ENCODE data around the gene NGFR. TPM values are rescaled to one million over a fixed set of nuclear protein-coding genes. Genes with fewer than 3 reads are reported as not detected.
A peak's percentile ranks its signal among the peaks of the same experiment; 100 is the strongest.

Gene NGFR
- total RNA-seq, 1 donor from 2014 or later = 0.04 TPM

DNA sequence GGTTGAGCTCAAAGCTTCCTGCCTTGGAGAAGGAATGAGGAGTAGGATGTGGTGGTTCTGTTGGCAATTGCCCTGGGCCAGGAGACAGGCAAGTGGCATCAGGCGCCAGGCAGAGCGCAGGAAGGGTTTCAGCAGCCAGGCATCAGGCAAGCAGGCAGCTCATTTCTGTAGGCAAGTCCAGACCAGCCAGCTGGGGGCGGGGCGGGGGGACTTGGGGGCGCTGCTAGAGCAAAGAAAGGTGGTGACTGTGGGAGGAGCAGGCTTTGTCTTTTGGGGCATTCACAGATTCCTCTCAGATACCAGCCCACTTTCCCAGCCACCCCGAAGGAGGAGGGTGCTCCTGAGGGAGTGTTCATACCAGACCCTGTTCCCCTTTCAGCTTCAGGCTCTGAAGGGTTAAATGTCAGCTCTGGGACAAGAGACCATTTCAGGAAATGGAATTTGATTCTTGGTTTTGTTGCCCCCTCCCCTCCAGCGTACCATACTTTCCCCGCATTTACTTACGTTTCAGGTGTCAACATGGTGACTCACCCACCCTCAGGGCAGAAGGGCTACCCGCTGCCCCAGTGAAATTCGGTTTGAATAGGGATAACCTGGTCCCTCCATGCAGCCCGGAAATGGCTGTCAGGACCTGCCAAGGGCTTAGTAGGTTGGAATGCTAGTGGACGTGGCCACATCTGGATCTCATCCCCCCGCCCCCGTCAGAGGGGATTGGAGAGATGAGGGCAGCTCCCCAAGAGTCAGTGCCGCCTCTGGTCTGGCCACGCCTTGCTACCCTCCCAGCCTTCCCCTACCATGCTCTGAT lies 13.2 kb downstream of the NGFR start:
- no peaks in the 10 kb centered on the region for H3K36me3 ChIP-seq (ENCODE audit: control insufficient read depth, insufficient read depth, low read length)
- H3K4me3 ChIP-seq (ENCODE audit: low read depth, low read length) = no peak overlapping the region
- peak; percentile 19 for DNase-seq (ENCODE audit: low read depth)
- peaks cover 31% of the 10 kb centered on the region for H3K27me3 ChIP-seq (ENCODE audit: control insufficient read depth, insufficient read depth, low read length)
- TF ChIP-seq CTCF (IDR thresholded peaks at IDR 0.05; ENCODE audit: insufficient read depth, low read length, poor library complexity, severe bottlenecking) = no peak

- Histone ChIP-seq H3K4me3 (ENCODE audit: low read depth, low read length) (no peak overlapping the region), H3K36me3 (ENCODE audit: control insufficient read depth, insufficient read depth, low read length) (no peaks in the 10 kb centered on the region), H3K27me3 (ENCODE audit: control insufficient read depth, insufficient read depth, low read length) (peaks cover 23% of the 10 kb centered on the region)
- no peak for DNase-seq (ENCODE audit: low read depth)
- no peak for TF ChIP-seq CTCF (IDR thresholded peaks at IDR 0.05; ENCODE audit: insufficient read depth, low read length, poor library complexity, severe bottlenecking)
These were observed 13.9 kb downstream of the NGFR start for GRCh38 chr17:49508866-49509587.

GRCh38 chr17:49509588-49509917 lies 14.5 kb downstream of the NGFR start:
- H3K36me3 ChIP-seq (ENCODE audit: control insufficient read depth, insufficient read depth, low read length) = no peaks in the 10 kb centered on the region
- H3K27me3 ChIP-seq (ENCODE audit: control insufficient read depth, insufficient read depth, low read length) = peaks cover 19% of the 10 kb centered on the region
- no peak overlapping the region for H3K4me3 ChIP-seq (ENCODE audit: low read depth, low read length)
- TF ChIP-seq CTCF (IDR thresholded peaks at IDR 0.05; ENCODE audit: insufficient read depth, low read length, poor library complexity, severe bottlenecking) = no peak
- DNase-seq (ENCODE audit: low read depth) = no peak

GRCh38 chr17:49510059-49510719 lies 15.1 kb downstream of the NGFR start:
- TF ChIP-seq CTCF (IDR thresholded peaks at IDR 0.05; ENCODE audit: insufficient read depth, low read length, poor library complexity, severe bottlenecking) = no peak
- H3K4me3 ChIP-seq (ENCODE audit: low read depth, low read length) = no peak overlapping the region
- no peak for DNase-seq (ENCODE audit: low read depth)
- H3K36me3 ChIP-seq (ENCODE audit: control insufficient read depth, insufficient read depth, low read length) = no peaks in the 10 kb centered on the region
- peaks cover 19% of the 10 kb centered on the region for H3K27me3 ChIP-seq (ENCODE audit: control insufficient read depth, insufficient read depth, low read length)

GRCh38 chr17:49510720-49511110 lies 15.6 kb downstream of the NGFR start:
- no peak for TF ChIP-seq CTCF (IDR thresholded peaks at IDR 0.05; ENCODE audit: insufficient read depth, low read length, poor library complexity, severe bottlenecking)
- no peak for DNase-seq (ENCODE audit: low read depth)
- Histone ChIP-seq H3K36me3 (ENCODE audit: control insufficient read depth, insufficient read depth, low read length) (no peaks in the 10 kb centered on the region), H3K4me3 (ENCODE audit: low read depth, low read length) (no peak overlapping the region), H3K27me3 (ENCODE audit: control insufficient read depth, insufficient read depth, low read length) (peaks cover 19% of the 10 kb centered on the region)

All from kidney epithelial cell (primary cell).